HT1080 (cell line): ENCODE measurements around the gene SLC34A1. TPM values are rescaled to one million over a fixed set of nuclear protein-coding genes. Genes with fewer than 3 reads are reported as not detected.
"Not testable (repeated sequence)": the region's sequence is repeated elsewhere in the genome, so short reads cannot be mapped to it uniquely, and the experiment has no call there.

ENCODE experiments used
- DNase-seq: peaks from one replicate; pipeline ENCODE4 v3.0.0-alpha.2; 2015; ENCODE audit warnings: low read depth
- total RNA-seq: library from RNA; depleted of rRNA; stranded (reverse); fragments of >200 nt; shearing (Covaris generic); gene quantifications from 2 replicates; pipeline ENCODE4 v1.2.3, GENCODE V29; 2014

SLC34A1 gene
- total RNA-seq, 1 experiment from 2014 or later = 0.34 TPM

- no peak for DNase-seq
These were observed 29.5 kb upstream of the SLC34A1 start for GRCh38 chr5:177354711-177355110.

GRCh38 chr5:177355162-177355867 is 28.9 kb upstream of the SLC34A1 start:
- DNase-seq = no peak

- no peak for DNase-seq
These were observed 28.4 kb upstream of the SLC34A1 start for GRCh38 chr5:177355868-177356168.

GRCh38 chr5:177356746-177357145 is 27.5 kb upstream of the SLC34A1 start:
- DNase-seq = no peak

GRCh38 chr5:177357146-177357458 is 27.1 kb upstream of the SLC34A1 start:
- DNase-seq = no peak

GRCh38 chr5:177357459-177358351 is 26.5 kb upstream of the SLC34A1 start, which contains the start of gene RGS14:
Gene RGS14, plus strand, starts transcription at chr5:177357924. Its CDS starts 101 bp downstream, at chr5:177358025.
- DNase-seq = peak; percentile 84

- no peak for DNase-seq
These were observed 25.8 kb upstream of the SLC34A1 start for GRCh38 chr5:177358370-177358819.

GRCh38 chr5:177359451-177359851 is 24.8 kb upstream of the SLC34A1 start:
- no peak for DNase-seq

- no peak for DNase-seq
These were observed 24.4 kb upstream of the SLC34A1 start for GRCh38 chr5:177359860-177360259.

- DNase-seq = not testable (repeated sequence)
These were observed 23.5 kb upstream of the SLC34A1 start for GRCh38 chr5:177360740-177361139.

GRCh38 chr5:177361418-177362291 is 22.6 kb upstream of the SLC34A1 start:
- no peak for DNase-seq

- no peak for DNase-seq
These were observed 22.0 kb upstream of the SLC34A1 start for GRCh38 chr5:177362292-177362609.

- DNase-seq = no peak
These were observed 21.4 kb upstream of the SLC34A1 start for GRCh38 chr5:177362610-177363507.

GRCh38 chr5:177363565-177363964 is 20.7 kb upstream of the SLC34A1 start:
- no peak for DNase-seq

GRCh38 chr5:177364159-177364962 is 19.9 kb upstream of the SLC34A1 start:
- DNase-seq = peak; percentile 31

- DNase-seq = no peak
These were observed 18.2 kb upstream of the SLC34A1 start for GRCh38 chr5:177365845-177366527.

- no peak for DNase-seq
These were observed 17.5 kb upstream of the SLC34A1 start for GRCh38 chr5:177366528-177367322.

GRCh38 chr5:177367323-177367848 is 16.8 kb upstream of the SLC34A1 start:
- DNase-seq = no peak
